ENCODE measurements around the gene CHMP6. TPM values are rescaled to one million over a fixed set of nuclear protein-coding genes. Genes with fewer than 3 reads are reported as not detected.

Gene CHMP6
- total and polyA plus RNA-seq, 4 donors: 9.6 to 24.0 (median 16.7) TPM

DNA sequence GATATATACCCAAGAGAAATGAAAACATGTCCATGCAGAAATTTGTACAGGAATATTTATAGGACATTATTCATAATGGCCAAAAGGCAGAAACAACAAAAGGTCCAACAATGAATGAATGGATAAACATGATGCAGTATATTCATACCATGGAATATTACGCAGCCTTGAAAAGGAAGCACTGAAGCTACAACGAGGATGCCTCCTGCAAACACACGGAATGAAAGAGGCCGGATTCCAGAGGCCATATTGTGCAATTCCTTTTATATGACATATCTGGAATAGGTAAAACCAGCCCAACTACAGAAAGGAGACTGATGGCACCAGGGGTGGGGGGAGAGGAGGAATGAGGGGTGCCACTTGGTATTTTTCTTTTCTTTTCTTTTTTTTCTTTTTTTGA lies 14.5 kb upstream of the CHMP6 start (continued):
- TF ChIP-seq, protein P1, sequence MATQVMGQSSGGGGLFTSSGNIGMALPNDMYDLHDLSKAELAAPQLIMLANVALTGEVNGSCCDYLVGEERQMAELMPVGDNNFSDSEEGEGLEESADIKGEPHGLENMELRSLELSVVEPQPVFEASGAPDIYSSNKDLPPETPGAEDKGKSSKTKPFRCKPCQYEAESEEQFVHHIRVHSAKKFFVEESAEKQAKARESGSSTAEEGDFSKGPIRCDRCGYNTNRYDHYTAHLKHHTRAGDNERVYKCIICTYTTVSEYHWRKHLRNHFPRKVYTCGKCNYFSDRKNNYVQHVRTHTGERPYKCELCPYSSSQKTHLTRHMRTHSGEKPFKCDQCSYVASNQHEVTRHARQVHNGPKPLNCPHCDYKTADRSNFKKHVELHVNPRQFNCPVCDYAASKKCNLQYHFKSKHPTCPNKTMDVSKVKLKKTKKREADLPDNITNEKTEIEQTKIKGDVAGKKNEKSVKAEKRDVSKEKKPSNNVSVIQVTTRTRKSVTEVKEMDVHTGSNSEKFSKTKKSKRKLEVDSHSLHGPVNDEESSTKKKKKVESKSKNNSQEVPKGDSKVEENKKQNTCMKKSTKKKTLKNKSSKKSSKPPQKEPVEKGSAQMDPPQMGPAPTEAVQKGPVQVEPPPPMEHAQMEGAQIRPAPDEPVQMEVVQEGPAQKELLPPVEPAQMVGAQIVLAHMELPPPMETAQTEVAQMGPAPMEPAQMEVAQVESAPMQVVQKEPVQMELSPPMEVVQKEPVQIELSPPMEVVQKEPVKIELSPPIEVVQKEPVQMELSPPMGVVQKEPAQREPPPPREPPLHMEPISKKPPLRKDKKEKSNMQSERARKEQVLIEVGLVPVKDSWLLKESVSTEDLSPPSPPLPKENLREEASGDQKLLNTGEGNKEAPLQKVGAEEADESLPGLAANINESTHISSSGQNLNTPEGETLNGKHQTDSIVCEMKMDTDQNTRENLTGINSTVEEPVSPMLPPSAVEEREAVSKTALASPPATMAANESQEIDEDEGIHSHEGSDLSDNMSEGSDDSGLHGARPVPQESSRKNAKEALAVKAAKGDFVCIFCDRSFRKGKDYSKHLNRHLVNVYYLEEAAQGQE (IDR thresholded peaks at IDR 0.05): no peak

DNA sequence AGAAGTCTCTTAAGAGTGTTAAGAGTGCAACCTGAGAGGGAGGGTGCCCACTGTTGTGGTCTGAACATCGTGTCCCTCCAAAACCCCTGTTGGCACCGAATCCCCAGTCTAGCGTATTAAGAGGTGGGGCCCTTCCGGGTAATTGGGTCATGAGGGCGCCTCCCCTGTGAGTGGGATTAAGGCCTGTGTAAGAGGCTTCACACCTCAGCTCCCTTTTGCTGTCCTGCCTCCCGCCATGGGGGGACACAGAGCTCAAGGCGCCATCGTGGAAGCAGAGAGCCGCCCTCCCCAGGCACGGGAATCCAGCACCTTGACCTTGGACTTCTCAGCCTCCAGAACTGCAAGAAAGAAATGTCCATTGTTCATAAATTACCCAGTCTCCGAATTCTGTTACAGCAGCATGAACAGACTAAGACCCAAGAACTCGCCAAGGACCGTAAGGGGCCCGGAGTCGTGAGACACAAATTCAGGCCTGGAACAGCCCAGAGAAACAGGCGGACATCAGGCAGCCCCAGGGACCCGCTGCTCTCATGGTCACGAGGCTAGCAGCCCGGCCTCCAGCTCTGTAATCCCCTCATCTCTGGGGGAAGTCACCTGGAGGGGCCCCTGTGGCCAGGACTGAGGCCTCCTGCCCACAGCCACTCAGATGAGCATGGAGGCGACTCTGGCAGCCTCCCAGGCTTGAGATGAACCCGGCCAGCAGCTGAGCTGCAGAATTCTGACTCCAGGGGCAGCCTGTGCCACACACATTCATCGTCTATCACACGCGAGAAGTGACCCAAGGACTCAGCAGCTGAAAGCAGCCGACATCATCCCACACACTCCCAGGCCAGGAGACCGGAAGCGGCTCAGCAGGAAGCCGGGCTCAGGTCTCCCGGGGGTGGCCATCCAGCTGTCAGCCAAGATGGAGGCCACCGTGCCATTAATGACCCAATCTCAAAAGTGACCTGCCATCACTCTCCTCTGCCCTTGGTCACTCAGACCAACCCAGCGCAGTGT lies 12.8 kb upstream of the CHMP6 start:
- TF ChIP-seq HNF4A (conservative IDR thresholded peaks at IDR 0.05): no peak
- TF ChIP-seq, protein P2, sequence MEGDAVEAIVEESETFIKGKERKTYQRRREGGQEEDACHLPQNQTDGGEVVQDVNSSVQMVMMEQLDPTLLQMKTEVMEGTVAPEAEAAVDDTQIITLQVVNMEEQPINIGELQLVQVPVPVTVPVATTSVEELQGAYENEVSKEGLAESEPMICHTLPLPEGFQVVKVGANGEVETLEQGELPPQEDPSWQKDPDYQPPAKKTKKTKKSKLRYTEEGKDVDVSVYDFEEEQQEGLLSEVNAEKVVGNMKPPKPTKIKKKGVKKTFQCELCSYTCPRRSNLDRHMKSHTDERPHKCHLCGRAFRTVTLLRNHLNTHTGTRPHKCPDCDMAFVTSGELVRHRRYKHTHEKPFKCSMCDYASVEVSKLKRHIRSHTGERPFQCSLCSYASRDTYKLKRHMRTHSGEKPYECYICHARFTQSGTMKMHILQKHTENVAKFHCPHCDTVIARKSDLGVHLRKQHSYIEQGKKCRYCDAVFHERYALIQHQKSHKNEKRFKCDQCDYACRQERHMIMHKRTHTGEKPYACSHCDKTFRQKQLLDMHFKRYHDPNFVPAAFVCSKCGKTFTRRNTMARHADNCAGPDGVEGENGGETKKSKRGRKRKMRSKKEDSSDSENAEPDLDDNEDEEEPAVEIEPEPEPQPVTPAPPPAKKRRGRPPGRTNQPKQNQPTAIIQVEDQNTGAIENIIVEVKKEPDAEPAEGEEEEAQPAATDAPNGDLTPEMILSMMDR (IDR thresholded peaks at IDR 0.05; ENCODE audit: low read depth, low read length, missing input control): no peak
- TF ChIP-seq, protein P3, sequence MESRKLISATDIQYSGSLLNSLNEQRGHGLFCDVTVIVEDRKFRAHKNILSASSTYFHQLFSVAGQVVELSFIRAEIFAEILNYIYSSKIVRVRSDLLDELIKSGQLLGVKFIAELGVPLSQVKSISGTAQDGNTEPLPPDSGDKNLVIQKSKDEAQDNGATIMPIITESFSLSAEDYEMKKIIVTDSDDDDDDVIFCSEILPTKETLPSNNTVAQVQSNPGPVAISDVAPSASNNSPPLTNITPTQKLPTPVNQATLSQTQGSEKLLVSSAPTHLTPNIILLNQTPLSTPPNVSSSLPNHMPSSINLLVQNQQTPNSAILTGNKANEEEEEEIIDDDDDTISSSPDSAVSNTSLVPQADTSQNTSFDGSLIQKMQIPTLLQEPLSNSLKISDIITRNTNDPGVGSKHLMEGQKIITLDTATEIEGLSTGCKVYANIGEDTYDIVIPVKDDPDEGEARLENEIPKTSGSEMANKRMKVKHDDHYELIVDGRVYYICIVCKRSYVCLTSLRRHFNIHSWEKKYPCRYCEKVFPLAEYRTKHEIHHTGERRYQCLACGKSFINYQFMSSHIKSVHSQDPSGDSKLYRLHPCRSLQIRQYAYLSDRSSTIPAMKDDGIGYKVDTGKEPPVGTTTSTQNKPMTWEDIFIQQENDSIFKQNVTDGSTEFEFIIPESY (IDR thresholded peaks at IDR 0.05): no peak
- no peak for TF ChIP-seq RXRA (IDR thresholded peaks at IDR 0.05)
- no peak for TF ChIP-seq EGR1 (IDR thresholded peaks at IDR 0.05; ENCODE audit: low read depth in 2 of 2)
- no peak for DNase-seq (ENCODE audit: low spot score)
- no peak overlapping the region for H3K9ac ChIP-seq (ENCODE audit: low read depth in 1 of 2, low read length in 2 of 2)
- 88% methylated on average over 31 of the region's 31 CpGs for WGBS
- no peaks in the 10 kb centered on the region for H3K9me3 ChIP-seq (ENCODE audit: control insufficient read depth in 4 of 4, low read length in 3 of 4)
- H3K27ac ChIP-seq (ENCODE audit: low read depth in 1 of 2, low read length in 2 of 2): no peak overlapping the region
- no peaks in the 10 kb centered on the region for H3K27me3 ChIP-seq (ENCODE audit: control insufficient read depth in 4 of 4, insufficient read depth in 4 of 4, low read length in 3 of 4)
- peaks cover 0 to 6% (median 2%) of the 10 kb centered on the region in 4 donors for H3K4me1 ChIP-seq (ENCODE audit: control insufficient read depth in 4 of 4, insufficient read depth in 4 of 4, low read length in 3 of 4)
- H3K36me3 ChIP-seq (ENCODE audit: control insufficient read depth in 4 of 4, insufficient read depth in 3 of 4, low read depth in 1 of 4, low read length in 3 of 4): no peaks in the 10 kb centered on the region
- no peak overlapping the region for H3K4me3 ChIP-seq (ENCODE audit: low read depth in 1 of 3, low read length in 3 of 3)

- H3K4me3 ChIP-seq (ENCODE audit: low read depth in 1 of 3, low read length in 3 of 3): no peak overlapping the region
- H3K27me3 ChIP-seq (ENCODE audit: control insufficient read depth in 4 of 4, insufficient read depth in 4 of 4, low read length in 3 of 4): no peaks in the 10 kb centered on the region
- no peak for DNase-seq (ENCODE audit: low spot score)
- H3K27ac ChIP-seq (ENCODE audit: low read depth in 1 of 2, low read length in 2 of 2): no peak overlapping the region
- H3K9me3 ChIP-seq (ENCODE audit: control insufficient read depth in 4 of 4, low read length in 3 of 4): no peaks in the 10 kb centered on the region
- peaks cover 0 to 6% (median 2%) of the 10 kb centered on the region in 4 donors for H3K4me1 ChIP-seq (ENCODE audit: control insufficient read depth in 4 of 4, insufficient read depth in 4 of 4, low read length in 3 of 4)
- no peaks in the 10 kb centered on the region for H3K36me3 ChIP-seq (ENCODE audit: control insufficient read depth in 4 of 4, insufficient read depth in 3 of 4, low read depth in 1 of 4, low read length in 3 of 4)
- 80% methylated on average over 26 of the region's 26 CpGs for WGBS
- H3K9ac ChIP-seq (ENCODE audit: low read depth in 1 of 2, low read length in 2 of 2): no peak overlapping the region
- TF ChIP-seq HNF4G (IDR thresholded peaks at IDR 0.05) (no peak), ATF3 (IDR thresholded peaks at IDR 0.05) (no peak), FOXA2 (IDR thresholded peaks at IDR 0.05) (no peak), FOXA1 (IDR thresholded peaks at IDR 0.05) (no peak), SP1 (IDR thresholded peaks at IDR 0.05) (no peak), RAD21 (IDR thresholded peaks at IDR 0.05) (no peak)
- TF ChIP-seq, protein P1 (IDR thresholded peaks at IDR 0.05): no peak
- TF ChIP-seq, protein P3 (IDR thresholded peaks at IDR 0.05): no peak
These were observed 11.9 kb upstream of the CHMP6 start for GRCh38 chr17:80979547-80980378.

Data from liver (tissue), 9 donors.